GM12873 (cell line): ENCODE results near the gene PCBD2.

ENCODE experiments used
- CTCF ChIP-seq: IDR thresholded peaks from 2 replicates; pipeline ENCODE4 v1.5.1; 2012; ENCODE audit warnings: low read depth, mild to moderate bottlenecking, moderate library complexity, low read length, control low read depth; ENCODE audit not compliant: insufficient read depth; ENCODE audit errors: missing control alignments

PCBD2 gene

GRCh38 chr5:134992148-134992547 lies 87.2 kb downstream of the PCBD2 start:
- no peak for TF ChIP-seq CTCF

- no peak for TF ChIP-seq CTCF
Observed at GRCh38 chr5:134993161-134993560, 88.2 kb downstream of the PCBD2 start.

- TF ChIP-seq CTCF: no peak
Observed at GRCh38 chr5:134994560-134995156, 89.7 kb downstream of the PCBD2 start.

- no peak for TF ChIP-seq CTCF
Observed at GRCh38 chr5:134995850-134996402, 91.0 kb downstream of the PCBD2 start.

- TF ChIP-seq CTCF: no peak
Observed at GRCh38 chr5:134997015-134997414, 92.1 kb downstream of the PCBD2 start.

- no peak for TF ChIP-seq CTCF
Observed at GRCh38 chr5:135004376-135004775, 99.4 kb downstream of the PCBD2 start.

- TF ChIP-seq CTCF: no peak
Observed at GRCh38 chr5:135005076-135005475, 100.1 kb downstream of the PCBD2 start.

- no peak for TF ChIP-seq CTCF
Observed at GRCh38 chr5:135007305-135007704, 102.4 kb downstream of the PCBD2 start.
